H1 (cell line): ENCODE results near the gene ACVRL1. TPM values are rescaled to one million over a fixed set of nuclear protein-coding genes. Genes with fewer than 3 reads are reported as not detected.

Source experiments
- CTCF ChIA-PET: fragments of 300-600 bp; sonication (Branson Sonifier 250); formaldehyde crosslinking; loops from one replicate; lab custom pipeline; 2021; ENCODE audit not compliant: partially characterized antibody; lab: Charles Lee
- POLR2A ChIA-PET: fragments of 300-600 bp; sonication (Branson Sonifier 250); formaldehyde crosslinking; loops from one replicate; lab custom pipeline; 2021; ENCODE audit warnings: inconsistent platforms; ENCODE audit not compliant: partially characterized antibody; lab: Charles Lee
- DNase-seq, 2 experiments: peaks; one replicate each; pipeline versions ENCODE4 v3.0.0 to v3.0.0-alpha.2; 2010 to 2022; ENCODE audit warnings: low spot score in 2 of 2, low read depth in 1 of 2, mixed read lengths in 1 of 2
- FAIRE-seq: peaks from 2 replicates; lab custom pipeline; 2011; peaks lifted over from hg19 to GRCh38; lab: Jason Lieb, UNC
- H2AFZ ChIP-seq: 2 replicates; pipeline ENCODE4 v1.8.1; 2012; ENCODE audit warnings: low read length, inconsistent platforms
- H2AK5ac ChIP-seq: 2 replicates; pipeline ENCODE4 v1.6.1; 2013; ENCODE audit warnings: low read depth, low read length
- H2BK120ac ChIP-seq: replicated peaks from 2 replicates; pipeline ENCODE3; 2013; ENCODE audit warnings: low read depth, low read length, inconsistent platforms
- H2BK12ac ChIP-seq: 2 replicates; pipeline ENCODE4 v1.6.1; 2013; ENCODE audit warnings: low read depth, low read length
- H2BK15ac ChIP-seq: 2 replicates; pipeline ENCODE4 v1.6.1; 2013; ENCODE audit warnings: low read length
- H2BK20ac ChIP-seq: 2 replicates; pipeline ENCODE4 v1.6.1; 2013; ENCODE audit warnings: low read length
- H2BK5ac ChIP-seq: 2 replicates; pipeline ENCODE4 v1.6.1; 2013; ENCODE audit warnings: low read depth, low read length
- H3K14ac ChIP-seq: 2 replicates; pipeline ENCODE4 v1.6.1; 2013; ENCODE audit warnings: inconsistent platforms; ENCODE audit not compliant: insufficient read length
- H3K18ac ChIP-seq: 2 replicates; pipeline ENCODE4 v1.6.1; 2013; ENCODE audit warnings: low read length; ENCODE audit errors: extremely low read depth
- H3K23ac ChIP-seq: 2 replicates; pipeline ENCODE4 v1.6.1; 2013; ENCODE audit warnings: inconsistent platforms; ENCODE audit not compliant: insufficient read length
- H3K23me2 ChIP-seq: 2 replicates; pipeline ENCODE4 v1.6.1; 2013; ENCODE audit warnings: low read depth, low read length
- H3K27ac ChIP-seq: 2 replicates; pipeline ENCODE4 v1.6.1; 2011; ENCODE audit warnings: low read depth, low read length, inconsistent platforms
- H3K27me3 ChIP-seq, 4 experiments: replicated peaks in 1 of 4; 1 replicate in 1 of 4; 2 replicates in 3 of 4; pipeline versions ENCODE4 v1.6.1 to v1.8.1; 2011 to 2013; ENCODE audit warnings: low read length in 3 of 4, mild to moderate bottlenecking in 3 of 4, inconsistent platforms in 2 of 4, mixed read lengths in 2 of 4, moderate library complexity in 1 of 4; ENCODE audit not compliant: control insufficient read depth in 3 of 4, insufficient read depth in 3 of 4; ENCODE audit errors: extremely low read depth in 1 of 4
- H3K36me3 ChIP-seq, 4 experiments: 2 replicates each; pipeline versions ENCODE4 v1.6.1 to v1.8.1; 2011 to 2013; ENCODE audit warnings: mild to moderate bottlenecking in 4 of 4, low read length in 3 of 4, moderate library complexity in 2 of 4, control low read depth in 1 of 4, inconsistent platforms in 1 of 4; ENCODE audit not compliant: insufficient read depth in 4 of 4, control insufficient read depth in 2 of 4
- H3K4ac ChIP-seq: replicated peaks from 2 replicates; pipeline ENCODE3; 2013; ENCODE audit warnings: low read length, low read depth, mixed read lengths, inconsistent platforms; ENCODE audit not compliant: insufficient read length
- H3K4me1 ChIP-seq, 4 experiments: replicated peaks in 1 of 4; 1 replicate in 1 of 4; 2 replicates in 3 of 4; pipeline versions ENCODE4 v1.6.1 to v1.8.1; 2011 to 2013; ENCODE audit warnings: low read length in 3 of 4, inconsistent platforms in 2 of 4, mixed read lengths in 1 of 4; ENCODE audit not compliant: insufficient read depth in 4 of 4, control insufficient read depth in 3 of 4
- H3K4me2 ChIP-seq, 2 experiments: 2 replicates each; pipeline versions ENCODE4 v1.6.1 to v1.8.1; 2011 to 2013; ENCODE audit warnings: low read depth in 2 of 2, low read length in 2 of 2, control low read depth in 1 of 2, inconsistent platforms in 1 of 2, mild to moderate bottlenecking in 1 of 2; ENCODE audit not compliant: insufficient read depth in 1 of 2
- H3K4me3 ChIP-seq, 4 experiments: fragments of 200-600, 300-600 bp in 1 of 4; sonication (generic), shearing (Covaris generic), sonication (Bioruptor Twin) in 1 of 4; 2 replicates each; pipeline versions ENCODE4 v1.5.1 to v1.8.1; 2011 to 2016; ENCODE audit warnings: low read length in 4 of 4, low read depth in 3 of 4, control low read depth in 2 of 4, inconsistent platforms in 2 of 4, mild to moderate bottlenecking in 2 of 4, mixed read lengths in 1 of 4, moderate library complexity in 1 of 4; ENCODE audit not compliant: insufficient read depth in 2 of 4; ENCODE audit errors: extremely low read depth in 1 of 4
- H3K56ac ChIP-seq: replicated peaks from 2 replicates; pipeline ENCODE3; 2013; ENCODE audit warnings: low read depth, mild to moderate bottlenecking, mixed read lengths, low read length, inconsistent platforms; ENCODE audit not compliant: insufficient read length
- H3K79me1 ChIP-seq: 2 replicates; pipeline ENCODE4 v1.6.1; 2013; ENCODE audit warnings: low read depth, low read length, control low read depth
- H3K79me2 ChIP-seq, 2 experiments: 2 replicates each; pipeline versions ENCODE4 v1.6.1 to v1.8.1; 2012 to 2013; ENCODE audit warnings: low read length in 2 of 2, mild to moderate bottlenecking in 2 of 2, inconsistent platforms in 1 of 2; ENCODE audit not compliant: insufficient read depth in 2 of 2, control insufficient read depth in 1 of 2
- H3K9ac ChIP-seq, 4 experiments: replicated peaks in 1 of 4; 1 replicate in 1 of 4; 2 replicates in 3 of 4; pipeline versions ENCODE4 v1.6.1 to v1.8.1; 2011 to 2013; ENCODE audit warnings: low read depth in 3 of 4, low read length in 3 of 4, control low read depth in 2 of 4, mild to moderate bottlenecking in 2 of 4, moderate library complexity in 2 of 4, inconsistent platforms in 1 of 4; ENCODE audit errors: extremely low read depth in 1 of 4
- H3K9me3 ChIP-seq, 2 experiments: 2 replicates each; pipeline versions ENCODE4 v1.6.1 to v1.8.1; 2012 to 2013; ENCODE audit warnings: mild to moderate bottlenecking in 2 of 2, moderate library complexity in 2 of 2, control low read depth in 1 of 2, inconsistent platforms in 1 of 2, low read depth in 1 of 2, low read length in 1 of 2, mixed read lengths in 1 of 2; ENCODE audit not compliant: insufficient read depth in 2 of 2
- H4K20me1 ChIP-seq, 2 experiments: replicated peaks in 1 of 2; 2 replicates each; pipeline versions ENCODE3 to v1.8.1; 2011 to 2013; ENCODE audit warnings: inconsistent platforms in 2 of 2, low read length in 2 of 2, mild to moderate bottlenecking in 1 of 2; ENCODE audit not compliant: insufficient read depth in 2 of 2, control insufficient read depth in 1 of 2
- H4K5ac ChIP-seq: 2 replicates; pipeline ENCODE4 v1.6.1; 2013; ENCODE audit warnings: low read length, low read depth, mixed read lengths, inconsistent platforms; ENCODE audit not compliant: insufficient read length
- H4K8ac ChIP-seq: 2 replicates; pipeline ENCODE4 v1.8.0; 2013; ENCODE audit warnings: mild to moderate bottlenecking, moderate library complexity, low read length, inconsistent platforms; ENCODE audit not compliant: insufficient read depth; ENCODE audit errors: extremely low read depth
- H4K91ac ChIP-seq: replicated peaks from 2 replicates; pipeline ENCODE3; 2013; ENCODE audit warnings: low read length, mixed read lengths, inconsistent platforms; ENCODE audit not compliant: insufficient read length
- JUND ChIP-seq: IDR thresholded peaks from 2 replicates; pipeline ENCODE4 v1.6.1; 2011; ENCODE audit warnings: mild to moderate bottlenecking, improper control_type of control experiment, low read length
- RAD21 ChIP-seq, 2 experiments: IDR thresholded peaks in 1 of 2; conservative IDR thresholded peaks in 1 of 2; 2 replicates each; pipeline ENCODE4 v1.6.1; 2011; ENCODE audit warnings: low read depth in 2 of 2, low read length in 2 of 2, improper control_type of control experiment in 1 of 2, inconsistent platforms in 1 of 2, mild to moderate bottlenecking in 1 of 2, moderate library complexity in 1 of 2
- RBBP5 ChIP-seq: IDR thresholded peaks from 2 replicates; pipeline ENCODE4 v1.7.1; 2012; ENCODE audit warnings: low read depth, mild to moderate bottlenecking, inconsistent platforms, low read length, moderate library complexity, borderline replicate concordance
- WGBS, 2 experiments: shearing (Covaris generic) in 1 of 2; methylation state at CpG; one replicate each; pipeline versions ENCODE4 v1.1.6 to v1.1.7; 2013 to 2015; ENCODE audit warnings: low lambda C conversion rate in 2 of 2, mixed read lengths in 2 of 2, inconsistent platforms in 1 of 2, low coverage in 1 of 2, missing lambda C conversion rate in 1 of 2; ENCODE audit not compliant: insufficient replicate concordance in 2 of 2, insufficient coverage in 1 of 2, insufficient read length in 1 of 2; ENCODE audit errors: extremely low coverage in 1 of 2, missing lambda C conversion rate in 1 of 2; 5-methylcytosine and 5-hydroxymethylcytosine counted together
- polyA plus RNA-seq, 7 experiments: library from polyadenylated mRNA; depleted of rRNA in 3 of 7; stranded (reverse) in 5 of 7; unstranded in 2 of 7; fragments of >200 nt in 5 of 7; fragments of 200-250 nt in 2 of 7; gene quantifications; 1 replicate in 5 of 7; 2 replicates in 1 of 7; 4 replicates in 1 of 7; pipeline versions ENCODE4 v1.2.1 to v1.2.3, GENCODE V29; 2011 to 2013; ENCODE audit warnings: missing spikeins in 2 of 7, mixed read lengths in 2 of 7
- total RNA-seq: library from RNA; stranded (reverse); fragmentation: NEBNext Ultra II Directional; extraction: Animal tissue kit (Norgen Biotek cat#: 25700); gene quantifications from 2 replicates; pipeline ENCODE4 v1.2.1, GENCODE V29; 2021

The ACVRL1 gene
- total and polyA plus RNA-seq, 2 of the 8 experiments (the other 6 are each of a cell fraction or from before 2014, with no cell fraction given) = 0.09 to 0.35 TPM

DNA sequence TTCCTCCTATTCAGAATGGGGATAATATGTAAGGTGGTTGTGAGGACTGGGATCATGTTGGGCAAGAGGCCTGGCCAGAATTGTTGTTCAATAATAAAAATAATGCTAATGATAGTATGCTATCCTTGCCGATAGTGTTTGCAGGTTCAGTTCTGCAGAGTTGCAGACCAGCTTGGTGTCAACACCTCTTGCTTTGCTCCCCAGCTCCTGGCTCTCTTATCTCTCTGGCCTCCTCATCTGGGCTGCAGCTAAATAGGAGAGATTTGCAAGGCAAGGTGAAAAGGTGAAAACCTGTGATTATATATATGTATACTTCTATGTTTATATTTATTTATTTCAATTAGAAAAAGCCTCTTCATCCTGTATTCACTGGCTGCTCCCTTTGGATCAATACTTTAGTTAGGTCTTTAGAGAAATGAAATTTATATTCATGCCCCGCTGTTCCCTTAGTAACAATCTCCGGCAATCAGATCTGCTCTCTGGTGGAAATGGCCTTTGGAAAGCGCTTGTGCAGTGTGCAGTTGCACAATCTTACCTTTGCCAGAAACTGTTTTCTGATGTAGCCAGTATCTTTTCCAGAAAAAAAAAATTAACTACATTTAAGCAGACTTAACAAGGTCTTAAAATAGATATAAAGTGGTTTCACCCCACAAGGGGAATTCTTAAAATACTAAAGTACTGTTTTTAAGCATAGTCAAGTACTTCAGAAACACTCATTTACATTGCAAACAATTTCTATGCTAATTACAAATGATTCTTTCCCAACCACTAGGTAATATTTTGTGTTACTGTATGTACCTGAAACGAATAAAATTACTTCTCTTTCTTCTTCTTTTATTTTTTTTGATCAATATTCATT, 25.1 kb downstream of the ACVRL1 start:
- FAIRE-seq = no peak

More for the DNA sequence above, 25.1 kb downstream of the ACVRL1 start:
- H3K4ac ChIP-seq = no peak overlapping the region
- no peak overlapping the region for H4K8ac ChIP-seq
- H2BK12ac ChIP-seq = no peak overlapping the region
- H3K36me3 ChIP-seq = no peaks in the 10 kb centered on the region
- H3K27me3 ChIP-seq = no peaks in the 10 kb centered on the region
- no peaks in the 10 kb centered on the region for H3K79me2 ChIP-seq
- H2AFZ ChIP-seq = no peak overlapping the region
- no peak overlapping the region for H2BK5ac ChIP-seq
- no peak overlapping the region for H3K4me3 ChIP-seq
- no peak overlapping the region for H2BK20ac ChIP-seq
- no peak for TF ChIP-seq RAD21 (IDR thresholded peaks at IDR 0.05 in 1 of 2, conservative IDR thresholded peaks at IDR 0.05 in 1 of 2; ENCODE audit: low read depth in 2 of 2, low read length in 2 of 2)
- no peak for TF ChIP-seq RBBP5
- TF ChIP-seq JUND = no peak
- DNase-seq = no peak
- 85% methylated on average over 5 of the region's 5 CpGs; no CpG with 5 or more reads in 1 of the 2 experiments for WGBS, 2 experiments
- no peaks in the 10 kb centered on the region for H3K4me1 ChIP-seq
- H4K5ac ChIP-seq = no peak overlapping the region
- no peak overlapping the region for H3K4me2 ChIP-seq
- H3K9me3 ChIP-seq = no peaks in the 10 kb centered on the region
- no peak overlapping the region for H2AK5ac ChIP-seq
- H4K91ac ChIP-seq = no peak overlapping the region
- no peak overlapping the region for H2BK120ac ChIP-seq
- no peaks in the 10 kb centered on the region for H4K20me1 ChIP-seq
- POLR2A ChIA-PET = interaction anchor here (0.6 to 0.8 kb wide), 2 partner anchors 18 to 1075 kb away, joined by 3 read pairs; no protein-coding TSS in a partner anchor
- H3K27ac ChIP-seq = no peak overlapping the region
- no peak overlapping the region for H3K18ac ChIP-seq
- no peak overlapping the region for H2BK15ac ChIP-seq
- H3K9ac ChIP-seq = no peak overlapping the region
- no peaks in the 10 kb centered on the region for H3K79me1 ChIP-seq
- H3K14ac ChIP-seq = no peak overlapping the region
- no peak overlapping the region for H3K23ac ChIP-seq
- H3K56ac ChIP-seq = no peak overlapping the region
- no peaks in the 10 kb centered on the region for H3K23me2 ChIP-seq
- CTCF ChIA-PET = interaction anchor here (1.9 to 12.9 kb wide), 2 partner anchors 10 to 23 kb away, joined by 11 to 234 read pairs; partner anchors contain the start of gene ACVRL1
